EH (cell line): Measurements from ENCODE around the gene MB21D2.

Source experiments
- DNase-seq: peaks from one replicate; pipeline ENCODE4 v3.0.0-alpha.2; 2015; ENCODE audit warnings: low read depth

Gene MB21D2

DNA sequence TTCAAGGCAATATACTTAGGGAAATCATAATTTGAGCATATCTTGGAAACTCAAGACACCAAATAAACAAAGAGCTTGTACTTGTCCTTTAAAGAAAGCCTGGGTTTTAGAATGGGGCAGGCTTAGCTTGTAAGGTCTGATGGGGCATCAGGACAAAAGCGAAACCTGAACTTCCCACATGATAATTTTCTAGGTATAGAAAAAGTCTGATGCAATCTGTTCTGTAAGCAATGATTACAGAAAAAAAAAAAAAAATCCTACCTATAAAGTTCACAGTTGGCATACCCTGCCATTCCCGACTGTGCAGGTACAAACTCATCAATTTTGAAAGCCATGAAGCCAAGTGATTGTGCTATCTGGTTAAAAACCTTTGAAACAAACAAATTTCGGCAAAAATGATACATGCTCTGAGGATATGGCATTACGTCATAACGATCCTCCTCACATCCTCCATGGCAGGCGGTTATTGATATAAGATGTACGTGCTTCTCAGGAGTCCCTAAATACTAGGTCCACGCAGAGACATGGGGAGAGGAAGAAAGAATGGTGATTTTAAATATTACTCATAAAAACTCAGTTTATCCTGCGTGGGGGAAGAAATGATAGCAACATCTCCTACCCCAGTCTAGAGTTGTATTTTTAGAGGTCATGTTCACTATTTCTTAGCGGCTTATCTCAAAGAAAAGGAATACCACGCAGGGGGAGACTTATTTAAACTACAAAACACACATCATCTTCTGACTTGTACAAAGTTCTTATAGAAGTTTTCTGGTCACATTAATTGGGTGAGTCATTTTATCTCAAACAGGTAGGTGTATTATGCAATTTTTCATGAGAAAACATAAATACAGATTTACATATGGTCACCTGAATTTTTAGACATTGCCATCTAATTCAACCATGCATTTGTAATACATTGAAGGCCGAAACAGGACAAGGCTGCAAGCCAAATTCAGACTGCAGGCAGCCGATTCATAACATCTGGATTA lies 27.0 kb downstream of the MB21D2 start:
- DNase-seq, result no peak

DNA sequence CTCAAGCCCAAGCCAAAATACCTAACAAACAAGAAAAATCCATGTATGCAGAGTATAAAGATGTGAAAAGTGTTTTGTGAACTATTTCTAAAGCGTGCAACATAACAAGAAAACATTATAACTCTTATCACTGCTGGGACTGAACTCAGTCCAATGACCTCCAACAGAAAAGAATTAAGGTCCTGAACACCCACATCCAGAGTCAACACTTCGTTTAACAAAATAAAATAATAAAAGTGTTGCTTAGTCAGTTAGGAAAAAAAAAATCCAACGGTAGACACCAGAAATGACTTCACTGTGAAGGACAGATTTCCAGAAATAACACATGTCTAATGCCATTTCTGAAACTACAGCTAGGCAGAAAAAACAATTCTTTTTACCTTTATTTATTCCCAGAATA lies 28.0 kb downstream of the MB21D2 start:
- no peak for DNase-seq

DNA sequence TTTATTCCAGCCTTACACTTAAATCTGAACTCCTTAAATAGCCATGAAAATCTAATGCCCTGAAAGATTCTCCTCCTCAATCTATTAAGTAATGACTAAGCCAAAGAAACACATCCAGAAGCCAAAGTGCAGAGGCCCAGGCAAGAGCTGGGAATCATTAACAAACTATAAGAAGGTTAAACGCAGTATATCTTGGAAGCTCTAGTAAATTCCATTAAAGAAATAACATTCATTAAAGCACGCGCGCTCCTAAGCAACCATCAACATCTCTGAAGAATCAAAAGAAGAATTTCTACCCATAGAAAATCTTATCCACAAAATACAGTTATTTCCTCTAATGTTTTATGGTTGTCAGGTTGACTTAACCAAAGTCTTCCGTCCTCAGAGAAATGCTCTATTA lies 29.5 kb downstream of the MB21D2 start:
- DNase-seq, result peak; percentile 75

DNA sequence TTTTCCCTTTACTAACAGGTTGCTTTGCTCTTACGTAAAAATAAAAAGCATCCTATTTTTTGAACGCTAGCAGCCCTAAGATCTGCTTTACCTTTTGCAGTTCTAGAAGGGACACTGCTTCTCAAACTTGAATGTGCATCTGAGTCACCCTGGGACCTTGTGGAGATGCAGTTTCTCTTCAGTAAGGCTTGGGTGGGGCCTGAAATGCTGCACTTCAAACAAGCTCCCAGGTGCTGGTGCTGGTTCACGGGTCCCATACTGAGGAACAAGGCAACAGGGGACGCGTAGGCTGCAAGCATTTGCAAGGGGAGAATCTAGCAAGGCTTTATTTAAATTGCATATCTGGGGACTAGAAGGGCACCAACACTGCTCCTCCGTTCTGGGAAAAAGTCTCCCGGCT lies 30.0 kb downstream of the MB21D2 start:
- DNase-seq, result no peak

DNA sequence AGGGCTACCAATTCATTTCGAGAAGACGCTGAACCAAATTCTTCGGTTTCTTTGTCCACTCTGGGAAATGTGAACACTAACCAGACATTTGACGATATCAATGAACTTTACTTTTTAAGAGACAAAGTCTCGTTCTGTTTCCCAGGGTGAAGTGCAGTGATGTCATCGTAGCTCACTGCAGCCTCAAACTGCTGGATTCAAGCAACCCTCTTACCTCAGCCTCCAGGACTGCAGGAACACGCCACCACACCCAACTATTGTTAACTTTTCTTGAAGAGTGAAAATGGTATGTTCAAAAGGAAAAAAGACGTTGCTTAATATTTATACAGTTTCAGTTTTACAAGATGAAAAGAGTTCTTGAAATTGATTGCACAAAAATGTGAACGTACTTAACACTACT lies 30.6 kb downstream of the MB21D2 start:
- no peak for DNase-seq

DNA sequence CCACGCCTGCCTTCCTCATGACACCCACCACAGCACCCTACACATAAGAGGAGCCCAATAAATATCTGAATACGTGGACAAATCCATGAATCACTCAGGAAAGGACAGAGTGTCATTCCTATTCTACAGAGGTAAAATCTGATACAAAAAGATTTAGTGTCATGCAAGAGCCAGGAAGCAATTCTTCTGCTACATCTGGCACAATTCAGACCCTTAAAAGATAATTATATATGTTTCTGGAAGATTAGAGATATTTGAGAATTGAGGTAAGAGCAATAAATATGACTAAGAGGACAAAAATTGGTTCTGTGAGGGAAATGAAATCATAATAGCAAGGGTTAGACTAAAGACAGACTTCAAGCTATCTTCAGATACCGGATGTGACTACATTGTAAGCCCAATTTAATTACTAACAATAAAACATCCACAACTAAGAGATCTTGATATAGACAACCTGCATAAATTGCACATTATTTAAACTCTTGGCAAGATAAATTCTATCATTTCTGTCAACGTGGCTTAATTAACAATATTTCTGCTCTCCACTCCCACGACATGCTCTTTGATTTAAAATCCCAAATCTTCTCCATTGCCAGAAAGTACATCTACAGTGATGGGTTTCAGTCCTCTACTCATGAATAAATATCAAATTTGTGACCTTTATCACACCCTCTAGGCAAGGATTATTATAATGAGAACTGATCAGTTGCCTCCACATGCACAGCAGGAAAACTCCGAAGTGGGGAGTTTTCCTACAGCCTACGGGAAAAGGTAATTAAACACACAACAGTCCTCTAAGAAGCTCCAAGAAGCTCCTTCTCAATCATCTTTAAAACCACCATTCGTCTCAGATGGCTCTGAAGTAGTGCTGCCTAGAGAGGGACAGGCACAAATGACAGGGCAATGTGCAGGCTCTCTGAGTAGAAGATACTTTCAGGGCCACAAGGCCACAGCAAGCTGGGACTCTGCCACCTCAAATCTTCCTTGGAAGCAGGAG lies 32.6 kb downstream of the MB21D2 start:
- peak; percentile 89 for DNase-seq

DNA sequence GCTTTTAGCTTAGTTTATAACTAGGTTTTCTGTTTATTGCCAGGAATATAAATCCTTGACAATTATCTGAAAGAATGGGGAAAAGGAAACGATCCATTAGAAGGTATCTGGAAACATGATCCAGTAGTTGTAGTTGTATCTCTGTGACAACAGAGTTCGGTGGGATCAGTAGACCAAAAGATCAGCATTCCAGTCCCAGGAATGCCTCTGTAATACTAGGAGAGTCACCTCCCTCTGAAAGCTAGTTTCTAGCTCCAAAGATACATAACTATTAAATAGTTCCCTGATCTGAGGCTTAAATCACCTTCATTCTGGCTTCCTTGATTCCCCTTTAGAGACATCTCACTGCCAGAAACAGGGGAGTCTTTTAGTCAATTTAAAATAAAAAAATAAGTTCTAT lies 34.1 kb downstream of the MB21D2 start:
- DNase-seq, result peak; percentile 74

DNA sequence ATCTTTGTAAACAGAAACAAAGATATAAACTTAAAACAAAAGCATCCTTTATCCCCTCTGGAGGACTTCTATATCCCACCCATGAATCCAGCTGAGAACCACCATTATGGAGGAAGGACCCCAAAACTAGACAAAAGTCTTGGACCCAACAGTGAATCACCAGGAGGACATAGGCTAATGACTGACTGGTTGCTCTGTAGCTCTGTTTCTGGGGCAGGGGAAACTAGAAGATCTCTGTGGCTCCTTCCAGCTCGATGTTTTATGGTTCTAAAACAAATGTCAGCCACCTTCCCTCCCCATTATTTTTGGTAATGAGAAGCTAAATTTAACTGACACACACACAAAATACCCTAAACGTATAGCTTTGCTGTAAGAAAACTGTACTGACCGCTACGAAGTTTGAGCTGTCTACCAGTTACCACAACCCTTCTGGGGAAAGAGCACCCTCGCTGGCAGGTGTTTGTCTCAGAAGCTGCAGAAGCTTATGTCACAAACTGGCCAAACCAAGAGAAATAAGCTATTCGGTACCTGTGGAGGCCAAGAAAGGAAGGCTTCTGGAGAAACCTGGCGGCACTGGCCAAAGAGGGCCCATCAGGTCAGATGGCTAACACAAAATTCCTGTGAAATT lies 36.4 kb downstream of the MB21D2 start:
- DNase-seq, result no peak

DNA sequence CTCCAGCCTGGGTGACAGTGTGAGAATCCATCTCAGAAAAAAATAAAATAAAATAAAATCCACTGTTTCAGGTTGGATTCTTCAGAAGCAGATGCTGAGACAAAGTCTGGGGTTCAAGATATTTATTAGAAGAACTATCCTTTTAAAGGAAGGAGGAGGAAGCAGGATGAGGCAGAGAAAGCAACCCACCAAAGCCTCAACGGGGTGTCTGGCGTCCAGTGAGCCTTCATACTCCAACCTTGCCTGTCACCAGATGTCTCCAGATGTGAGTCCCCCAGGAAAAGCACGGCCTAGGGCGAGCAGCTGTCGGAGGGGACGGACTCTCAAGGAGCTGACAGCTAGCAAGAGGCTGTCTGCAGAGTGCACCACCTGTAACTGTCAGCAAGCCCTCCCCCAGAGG lies 37.3 kb downstream of the MB21D2 start:
- no peak for DNase-seq

DNA sequence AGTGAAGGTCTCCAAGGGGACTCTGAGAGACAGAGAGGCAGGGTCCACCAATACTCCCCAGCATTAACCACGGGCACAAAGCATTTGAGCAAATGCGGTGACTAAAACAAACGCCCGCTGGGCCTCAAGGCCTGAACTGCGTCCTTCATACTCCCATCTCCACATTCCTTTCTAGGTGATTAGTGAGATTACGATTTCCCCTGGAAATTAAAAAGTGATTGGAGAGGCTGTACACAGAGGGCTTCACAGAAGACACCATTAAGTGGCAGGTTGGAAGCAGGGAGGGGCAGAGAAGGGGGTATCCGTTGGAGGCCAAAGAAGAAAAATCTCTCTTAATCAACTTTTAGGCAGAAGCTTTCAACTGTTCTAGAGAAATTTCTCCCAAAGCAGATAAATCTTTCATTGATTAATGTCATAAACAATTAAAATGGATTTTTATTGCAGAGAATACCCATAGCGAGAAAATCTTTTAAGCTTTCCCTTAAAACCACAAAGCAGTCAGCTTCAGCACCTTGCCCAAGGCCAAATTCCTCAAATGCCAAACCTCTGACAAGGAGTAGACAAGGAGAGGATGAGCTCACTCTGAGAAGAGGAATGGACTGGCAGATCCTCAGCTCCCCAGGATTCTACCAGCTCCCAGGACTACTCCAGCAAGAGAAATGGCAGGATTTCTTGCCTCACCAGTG lies 38.2 kb downstream of the MB21D2 start:
- peak; percentile 100 for DNase-seq

DNA sequence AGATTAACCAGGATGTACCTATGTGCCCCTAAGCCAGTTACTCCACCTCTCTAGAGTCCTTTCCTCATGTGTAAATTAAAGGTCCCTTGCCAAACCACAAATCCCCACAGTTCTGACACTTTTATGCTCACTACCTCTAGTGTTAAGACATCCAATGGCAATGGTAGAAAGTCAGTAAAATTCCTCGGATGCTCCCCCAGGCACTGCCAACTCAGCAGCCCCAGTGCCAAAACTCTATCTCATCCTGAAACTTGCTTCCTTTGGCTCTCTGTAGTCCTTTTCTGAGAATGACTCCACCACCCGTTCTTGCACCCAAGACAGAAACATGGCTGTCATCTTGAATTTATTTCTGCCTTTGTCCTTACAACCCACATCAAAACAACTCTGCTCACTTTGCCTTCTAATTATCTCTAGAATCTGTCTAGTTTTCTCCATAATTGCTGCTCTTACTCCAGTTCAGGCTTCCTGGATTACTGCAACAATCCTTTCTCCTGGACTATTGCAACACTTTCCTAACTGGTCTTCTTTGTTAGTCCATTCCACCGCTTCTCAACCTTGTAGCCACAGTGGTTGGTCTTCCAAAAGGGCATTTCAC lies 41.6 kb downstream of the MB21D2 start:
- DNase-seq, result peak; percentile 82

DNA sequence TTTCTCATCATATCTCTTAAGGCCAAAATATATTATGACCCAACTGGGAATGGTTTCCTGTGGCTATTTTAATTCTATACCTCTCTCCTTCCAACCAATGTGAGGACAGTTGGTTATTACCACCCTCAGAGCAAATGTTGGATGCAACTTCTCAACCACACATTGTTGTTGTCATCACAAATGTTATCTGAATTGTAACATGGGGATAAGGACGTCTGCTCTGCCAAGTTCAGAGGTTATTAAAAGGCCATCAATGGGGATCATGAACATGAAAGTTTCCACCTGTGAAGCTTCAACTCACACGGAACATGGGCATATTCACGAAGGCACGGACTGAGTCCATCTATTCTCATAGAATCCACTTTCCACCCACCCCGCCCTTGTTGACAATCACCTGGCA lies 46.8 kb downstream of the MB21D2 start:
- no peak for DNase-seq

DNA sequence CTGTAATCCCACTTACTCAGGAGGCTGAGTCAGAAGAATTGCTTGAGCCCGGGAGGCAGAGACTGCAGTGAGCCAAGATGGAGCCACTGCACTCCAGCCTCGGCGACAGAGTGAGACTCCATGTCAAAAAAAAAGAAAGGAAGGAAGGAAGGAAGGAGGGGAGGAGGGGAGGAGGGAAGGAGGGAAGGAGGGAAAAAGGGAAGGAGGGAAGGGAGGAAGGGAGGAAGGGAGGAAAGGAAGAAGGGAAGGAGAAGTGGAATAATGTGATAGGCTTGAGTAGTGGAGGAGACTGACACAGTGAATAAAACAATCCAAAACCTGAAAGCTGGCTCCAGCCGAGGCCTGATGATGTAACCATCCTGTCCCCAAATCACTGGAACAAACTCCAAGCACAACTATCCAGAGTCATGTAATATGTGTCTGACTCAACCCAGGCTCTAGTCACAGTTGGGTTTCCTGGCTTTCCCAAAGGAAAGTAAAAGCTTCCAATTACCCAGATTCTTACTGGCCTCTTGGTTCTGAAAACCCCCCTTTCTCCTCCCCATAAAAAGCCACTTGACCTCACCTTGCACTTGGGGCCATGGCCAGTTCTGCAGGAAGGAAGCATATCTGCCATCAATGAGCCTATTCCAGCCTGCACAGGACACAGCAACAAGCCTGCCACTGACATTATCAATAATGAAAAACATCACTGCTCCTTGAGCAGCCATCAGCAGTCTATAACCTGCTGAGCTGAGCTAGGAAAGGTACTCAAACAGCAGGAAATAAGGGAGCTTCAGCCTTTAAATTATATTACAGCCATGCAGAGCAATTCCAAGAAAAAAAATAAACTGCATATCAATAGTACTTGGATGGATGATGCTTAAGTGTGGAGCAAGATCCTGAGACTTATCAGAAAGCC lies 48.3 kb downstream of the MB21D2 start:
- peak; percentile 85 for DNase-seq

DNA sequence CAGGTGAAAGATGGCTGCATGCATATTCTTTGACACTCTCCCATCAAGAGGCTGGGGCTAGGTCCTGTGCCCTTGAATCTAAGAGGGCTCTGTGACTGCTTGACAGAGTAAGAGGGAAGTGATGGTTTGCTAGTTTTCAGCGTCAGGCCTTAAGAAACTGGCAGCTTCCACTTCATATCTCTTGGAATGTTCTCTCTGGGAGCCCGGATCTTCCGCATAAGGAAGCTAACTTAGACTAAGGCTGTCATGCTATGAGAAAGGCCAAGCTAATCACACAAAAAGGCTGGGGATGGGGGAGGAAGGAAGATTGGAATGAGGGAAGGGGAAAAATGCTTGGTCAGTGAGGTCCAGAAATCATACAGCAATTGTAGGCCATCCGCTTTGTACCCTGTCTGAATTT lies 50.0 kb downstream of the MB21D2 start:
- DNase-seq, result no peak

DNA sequence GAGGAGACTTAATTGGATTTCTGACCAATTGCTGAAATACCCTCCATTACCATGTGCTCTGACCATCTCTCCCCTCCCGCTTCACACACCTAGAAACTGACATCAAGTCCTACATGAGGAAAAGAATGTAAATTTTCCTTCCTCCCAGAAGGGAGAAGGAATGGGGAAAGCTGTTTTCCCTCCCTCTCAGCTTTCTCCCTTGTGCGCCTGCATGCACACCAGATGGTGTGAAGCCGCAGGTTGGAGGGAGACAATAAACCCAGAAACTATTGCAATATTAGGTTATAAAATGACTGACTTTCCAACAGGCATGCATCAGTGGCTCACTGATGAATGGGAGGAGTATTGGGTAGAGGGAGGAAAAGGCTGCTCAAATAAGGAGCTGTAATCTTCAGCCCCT lies 50.9 kb downstream of the MB21D2 start:
- DNase-seq, result no peak

DNA sequence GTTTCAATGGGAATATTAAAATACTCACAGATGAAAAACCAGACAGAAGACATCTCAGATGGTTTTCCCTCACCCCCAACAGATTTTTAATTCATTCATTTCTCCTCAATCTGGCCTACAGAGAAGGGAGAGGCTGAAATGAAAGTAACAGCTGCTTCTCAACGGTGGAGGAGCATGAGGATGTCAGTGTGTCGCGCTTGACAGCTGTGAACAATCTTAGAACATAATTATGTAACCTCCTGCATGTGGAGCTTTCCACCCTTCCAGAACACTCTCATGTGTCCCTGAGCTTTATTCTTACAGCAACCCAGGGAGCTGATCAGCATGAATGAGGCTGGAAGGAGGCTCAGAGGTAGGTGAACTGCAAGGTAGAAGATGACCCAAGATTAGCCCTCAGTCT lies 52.7 kb downstream of the MB21D2 start:
- DNase-seq, result no peak

DNA sequence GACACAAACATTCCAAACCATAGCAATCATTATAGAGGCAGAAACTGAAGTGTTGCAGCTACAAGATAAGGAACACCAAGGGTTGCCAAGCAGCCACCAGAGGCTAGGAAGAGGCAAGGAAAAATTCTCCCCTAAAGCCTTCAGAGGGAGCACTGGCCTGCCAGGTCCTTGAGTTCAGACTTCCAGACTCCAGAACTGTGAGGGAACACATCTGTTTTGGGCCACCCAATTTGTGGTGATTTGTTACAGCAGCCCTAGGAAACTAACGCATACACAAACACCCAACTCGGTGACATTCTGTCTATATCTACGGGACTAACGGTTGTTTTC lies 54.6 kb downstream of the MB21D2 start:
- no peak for DNase-seq

DNA sequence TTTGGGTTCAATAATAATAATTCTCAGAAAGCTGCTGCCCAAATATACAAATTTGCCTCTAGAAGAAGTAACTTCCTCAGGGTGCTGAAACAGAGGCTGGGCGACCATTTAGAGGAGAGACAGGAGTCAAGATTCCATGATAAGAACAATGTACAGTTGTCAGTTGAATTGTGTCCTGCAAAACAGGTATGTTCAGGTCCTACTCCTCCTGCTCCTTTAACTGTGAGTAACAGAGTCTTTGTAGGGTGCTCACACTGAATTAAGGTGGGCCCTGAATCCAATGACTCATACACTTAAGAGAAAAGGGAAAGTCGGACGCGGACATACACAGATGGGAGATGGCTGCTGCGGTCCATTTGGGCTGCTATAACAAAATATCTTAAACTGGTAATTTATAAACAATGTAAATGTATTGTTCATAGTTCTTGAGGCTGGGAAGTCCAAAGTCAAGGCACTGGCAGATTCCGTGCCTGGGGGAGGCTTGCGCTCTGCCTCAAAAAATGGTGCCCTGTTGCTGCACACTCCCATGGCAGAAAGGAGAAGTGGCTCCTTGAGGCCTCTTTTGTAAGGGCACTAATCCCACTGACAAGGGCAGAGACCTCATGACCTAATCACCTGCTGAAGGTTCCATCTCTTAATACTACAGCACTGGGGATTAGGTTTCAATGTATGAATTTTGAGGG lies 55.1 kb downstream of the MB21D2 start:
- DNase-seq, result no peak

DNA sequence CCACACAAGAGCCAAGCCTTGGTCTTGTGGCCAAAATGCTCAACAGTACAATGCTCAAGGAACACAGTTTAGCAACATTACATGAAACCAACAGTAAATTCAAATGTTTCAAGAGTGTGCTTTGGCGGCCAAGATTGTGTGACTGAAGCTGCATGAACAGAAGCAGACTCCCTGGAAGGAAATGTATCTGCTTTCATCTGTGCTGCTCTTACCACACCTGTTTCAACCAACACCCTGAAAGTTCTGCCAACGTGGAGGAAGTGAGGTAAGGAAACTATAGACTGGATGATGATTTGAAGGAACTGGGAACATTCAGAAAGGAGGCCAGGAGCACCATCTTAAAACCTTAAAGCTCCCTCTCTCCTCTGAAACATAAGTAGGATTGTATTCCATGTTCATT lies 55.7 kb downstream of the MB21D2 start:
- no peak for DNase-seq

DNA sequence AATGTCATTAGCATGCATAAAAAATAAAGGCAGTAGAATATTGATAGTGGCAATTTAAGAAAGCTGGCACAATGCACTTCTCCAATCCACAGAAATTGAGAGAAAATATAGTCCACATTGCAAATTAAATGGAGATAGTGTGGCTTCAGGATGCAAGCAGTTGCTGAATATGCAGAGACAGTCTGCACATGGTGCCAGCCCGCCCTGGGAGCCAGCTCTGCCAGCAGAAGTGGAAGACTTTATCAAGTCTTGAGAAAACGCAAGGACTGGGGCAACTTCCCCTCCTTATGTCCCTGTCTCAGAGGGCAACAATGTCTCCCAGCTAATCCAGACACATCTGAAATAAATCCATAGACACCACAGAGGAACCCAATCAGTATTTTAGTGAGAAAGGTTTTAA lies 57.2 kb downstream of the MB21D2 start:
- no peak for DNase-seq
